ENCODE data around the gene TMEM62. TPM values are rescaled to one million over a fixed set of nuclear protein-coding genes. Genes with fewer than 3 reads are reported as not detected.

The TMEM62 gene
- total and polyA plus RNA-seq, 2 donors from 2014 or later, result 14.7 to 31.2 TPM

GRCh38 chr15:43095243-43095642 is 38.1 kb upstream of the TMEM62 start:
- H3K9ac ChIP-seq (ENCODE audit: low read length in 3 of 3), result no peak overlapping the region
- intact Hi-C loops (cut with DNase I), result no loop called here
- FAIRE-seq, result no peak
- H3K27ac ChIP-seq (ENCODE audit: low read depth in 2 of 2, low read length in 2 of 2), result no peak overlapping the region
- DNase-seq, result no peak
- H3K4me3 ChIP-seq (ENCODE audit: low read length in 3 of 3), result no peak overlapping the region
- H3K9me3 ChIP-seq (ENCODE audit: control insufficient read depth in 2 of 3, insufficient read depth in 1 of 3, low read length in 3 of 3), result no peaks in the 10 kb centered on the region
- no peaks in the 10 kb centered on the region for H3K27me3 ChIP-seq (ENCODE audit: control insufficient read depth, insufficient read depth, low read length)
- peaks cover 0 to 4% (median 0%) of the 10 kb centered on the region in 3 donors for H3K36me3 ChIP-seq (ENCODE audit: control insufficient read depth in 2 of 3, insufficient read depth in 3 of 3, low read length in 3 of 3)
- TF ChIP-seq, protein P1, sequence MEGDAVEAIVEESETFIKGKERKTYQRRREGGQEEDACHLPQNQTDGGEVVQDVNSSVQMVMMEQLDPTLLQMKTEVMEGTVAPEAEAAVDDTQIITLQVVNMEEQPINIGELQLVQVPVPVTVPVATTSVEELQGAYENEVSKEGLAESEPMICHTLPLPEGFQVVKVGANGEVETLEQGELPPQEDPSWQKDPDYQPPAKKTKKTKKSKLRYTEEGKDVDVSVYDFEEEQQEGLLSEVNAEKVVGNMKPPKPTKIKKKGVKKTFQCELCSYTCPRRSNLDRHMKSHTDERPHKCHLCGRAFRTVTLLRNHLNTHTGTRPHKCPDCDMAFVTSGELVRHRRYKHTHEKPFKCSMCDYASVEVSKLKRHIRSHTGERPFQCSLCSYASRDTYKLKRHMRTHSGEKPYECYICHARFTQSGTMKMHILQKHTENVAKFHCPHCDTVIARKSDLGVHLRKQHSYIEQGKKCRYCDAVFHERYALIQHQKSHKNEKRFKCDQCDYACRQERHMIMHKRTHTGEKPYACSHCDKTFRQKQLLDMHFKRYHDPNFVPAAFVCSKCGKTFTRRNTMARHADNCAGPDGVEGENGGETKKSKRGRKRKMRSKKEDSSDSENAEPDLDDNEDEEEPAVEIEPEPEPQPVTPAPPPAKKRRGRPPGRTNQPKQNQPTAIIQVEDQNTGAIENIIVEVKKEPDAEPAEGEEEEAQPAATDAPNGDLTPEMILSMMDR (IDR thresholded peaks at IDR 0.05; ENCODE audit: borderline replicate concordance, extremely low read depth, insufficient read depth), result no peak
- peaks cover 0 to 3% (median 0%) of the 10 kb centered on the region in 3 donors for H3K4me1 ChIP-seq (ENCODE audit: control insufficient read depth in 2 of 3, insufficient read depth in 2 of 3, low read depth in 1 of 3, low read length in 3 of 3)

- intact Hi-C loops (cut with DNase I), result no loop called here
- peaks cover 0 to 3% (median 0%) of the 10 kb centered on the region in 3 donors for H3K4me1 ChIP-seq (ENCODE audit: control insufficient read depth in 2 of 3, insufficient read depth in 2 of 3, low read depth in 1 of 3, low read length in 3 of 3)
- H3K36me3 ChIP-seq (ENCODE audit: control insufficient read depth in 2 of 3, insufficient read depth in 3 of 3, low read length in 3 of 3), result peaks cover 0 to 4% (median 0%) of the 10 kb centered on the region in 3 donors
- no peaks in the 10 kb centered on the region for H3K27me3 ChIP-seq (ENCODE audit: control insufficient read depth, insufficient read depth, low read length)
- TF ChIP-seq, protein P1 (IDR thresholded peaks at IDR 0.05; ENCODE audit: borderline replicate concordance, extremely low read depth, insufficient read depth), result no peak
- no peaks in the 10 kb centered on the region for H3K9me3 ChIP-seq (ENCODE audit: control insufficient read depth in 2 of 3, insufficient read depth in 1 of 3, low read length in 3 of 3)
- DNase-seq (no peak), FAIRE-seq (no peak)
- H3K4me3 ChIP-seq (ENCODE audit: low read length in 3 of 3), result no peak overlapping the region
- no peak overlapping the region for H3K9ac ChIP-seq (ENCODE audit: low read length in 3 of 3)
- H3K27ac ChIP-seq (ENCODE audit: low read depth in 2 of 2, low read length in 2 of 2), result no peak overlapping the region
These were observed 37.6 kb upstream of the TMEM62 start for GRCh38 chr15:43095708-43096347.

DNA sequence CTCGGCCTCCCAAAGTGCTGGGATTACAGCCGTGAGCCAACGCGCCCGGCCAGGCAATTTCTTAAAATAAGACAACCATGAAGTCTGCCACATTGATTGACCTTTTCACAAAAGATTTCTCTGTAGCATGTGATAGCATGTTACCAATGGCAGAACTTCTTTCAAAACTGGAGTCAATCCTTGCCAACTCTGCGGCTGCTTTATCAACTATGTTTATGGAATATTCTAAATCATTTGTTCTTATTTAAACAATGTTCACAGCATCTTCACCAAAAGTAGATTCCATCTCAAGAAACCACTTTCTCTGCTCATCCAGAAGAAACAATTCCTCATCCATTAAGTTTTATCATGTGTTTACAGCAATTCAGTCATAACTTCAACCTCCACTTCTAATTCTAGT is 37.0 kb upstream of the TMEM62 start:
- FAIRE-seq (no peak), DNase-seq (no peak)
- H3K4me1 ChIP-seq (ENCODE audit: control insufficient read depth in 2 of 3, insufficient read depth in 2 of 3, low read depth in 1 of 3, low read length in 3 of 3), result peaks cover 0 to 3% (median 0%) of the 10 kb centered on the region in 3 donors
- no peak overlapping the region for H3K4me3 ChIP-seq (ENCODE audit: low read length in 3 of 3)
- no peak overlapping the region for H3K9ac ChIP-seq (ENCODE audit: low read length in 3 of 3)
- H3K36me3 ChIP-seq (ENCODE audit: control insufficient read depth in 2 of 3, insufficient read depth in 3 of 3, low read length in 3 of 3), result peaks cover 0 to 7% (median 0%) of the 10 kb centered on the region in 3 donors
- no peaks in the 10 kb centered on the region for H3K9me3 ChIP-seq (ENCODE audit: control insufficient read depth in 2 of 3, insufficient read depth in 1 of 3, low read length in 3 of 3)
- H3K27ac ChIP-seq (ENCODE audit: low read depth in 2 of 2, low read length in 2 of 2), result no peak overlapping the region
- no peaks in the 10 kb centered on the region for H3K27me3 ChIP-seq (ENCODE audit: control insufficient read depth, insufficient read depth, low read length)
- intact Hi-C loops (cut with DNase I), result no loop called here
- TF ChIP-seq, protein P1 (IDR thresholded peaks at IDR 0.05; ENCODE audit: borderline replicate concordance, extremely low read depth, insufficient read depth), result no peak

Measured in kidney (tissue), 14 donors.